ENCODE results near the gene SLC22A14. TPM values are rescaled to one million over a fixed set of nuclear protein-coding genes. Genes with fewer than 3 reads are reported as not detected.

SLC22A14 gene
- total and polyA plus RNA-seq, 9 of the 15 experiments (the other 6 are each of a cell fraction or from before 2014, with no cell fraction given) = 0.03 to 0.07 TPM; not detected in 7

DNA sequence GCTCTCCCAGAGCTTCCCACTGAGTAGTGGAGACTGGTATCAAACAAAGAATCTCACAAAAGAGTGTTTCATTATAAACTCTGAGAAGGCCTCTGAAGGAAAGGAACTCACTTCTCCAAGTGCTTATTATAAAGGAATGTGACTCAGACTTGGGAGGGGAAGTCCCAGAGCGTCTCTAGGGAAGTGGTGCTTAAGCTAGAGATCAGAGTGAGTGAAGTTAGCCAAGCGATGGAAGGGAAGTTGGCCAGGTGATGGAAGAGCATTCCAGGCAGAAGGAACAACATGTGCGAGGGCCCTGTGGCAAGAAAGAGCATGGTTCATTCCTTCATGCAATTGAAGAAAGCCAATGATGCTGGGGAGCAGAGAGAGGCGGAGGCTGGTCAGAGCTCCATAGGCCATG lies 66.8 kb downstream of the SLC22A14 start:
- H3K4me1 ChIP-seq (replicated peaks in 1 of 2; ENCODE audit: control insufficient read depth in 2 of 2, insufficient read depth in 2 of 2, low read length in 2 of 2) = peaks cover 18 to 27% of the 10 kb centered on the region in 2 experiments; a peak in 4 of 5 replicates
- no peaks in the 10 kb centered on the region for H4K20me1 ChIP-seq (replicated peaks; ENCODE audit: control insufficient read depth, insufficient read depth, low read length)
- 0 out of 2 replicates have a peak, but pooled peaks have one; percentile 4 for TF ChIP-seq JUN (IDR thresholded peaks at IDR 0.05; ENCODE audit: borderline replicate concordance, low read depth, low read length)
- TF ChIP-seq JUN (CRISPR knock-in tag; IDR thresholded peaks at IDR 0.05; ENCODE audit: borderline replicate concordance) = no peak
- TF ChIP-seq PCBP1 (IDR thresholded peaks at IDR 0.05; ENCODE audit: low read depth, low read length, poor library complexity, severe bottlenecking) = no peak
- TF ChIP-seq SPI1 (IDR thresholded peaks at IDR 0.05; ENCODE audit: borderline replicate concordance, low read depth, low read length) = peak; percentile 72; the same call in 1 of the 2 replicates
- TF ChIP-seq ZNF140 (CRISPR knock-in tag; IDR thresholded peaks at IDR 0.05) = no peak
- no peak for TF ChIP-seq PPARD (CRISPR knock-in tag; IDR thresholded peaks at IDR 0.05)
- no peak for TF ChIP-seq NR1H2 (CRISPR knock-in tag; IDR thresholded peaks at IDR 0.05)
- no peak for TF ChIP-seq MEF2D (tag; conservative IDR thresholded peaks at IDR 0.05; ENCODE audit: low read depth)
- BruUV-seq (replicated peaks) = no TSS peak
- in situ Hi-C loops (cut with MboI) (loop anchor here (10.0 kb wide), 1 partner anchor 214 kb away; the partner anchor contains the start of genes ACAA1 and MYD88), intact Hi-C loops (cut with micrococcal nuclease) (loop anchor here (5.0 kb wide), 3 partner anchors 103 to 232 kb away; partner anchors contain the start of genes ACAA1, ACVR2B and MYD88)
- H3K27me3 ChIP-seq (ENCODE audit: control insufficient read depth in 2 of 2, insufficient read depth in 2 of 2, low read length in 2 of 2) = no peaks in the 10 kb centered on the region
- FAIRE-seq (no peak), ATAC-seq (no peak), DNase-seq (ENCODE audit: extremely low read depth in 1 of 4, low spot score in 3 of 4) (no peak)
- CTCF ChIA-PET (ENCODE audit: low intra/inter-chr PET ratio) = no interaction called here
- H3K36me3 ChIP-seq (ENCODE audit: control insufficient read depth, insufficient read depth, low read length) = peaks cover 51% of the 10 kb centered on the region
- no peak overlapping the region; the same call in 1 of the 2 replicates for H3K4me2 ChIP-seq (ENCODE audit: insufficient read depth, low read length)
- no peaks in the 10 kb centered on the region for H3K9me1 ChIP-seq (ENCODE audit: control insufficient read depth, insufficient read depth, low read length)
- H3K9me3 ChIP-seq (replicated peaks; ENCODE audit: control insufficient read depth, insufficient read depth, low read depth, low read length) = no peaks in the 10 kb centered on the region
- no peak overlapping the region for H2AFZ ChIP-seq (ENCODE audit: low read depth, low read length)
- no peak overlapping the region for H3K9ac ChIP-seq (ENCODE audit: insufficient read depth in 1 of 2, low read depth in 2 of 2, low read length in 2 of 2)
- H3K27ac ChIP-seq (ENCODE audit: extremely low read depth, low read depth, low read length) = no peak overlapping the region
- H3K4me3 ChIP-seq = no peak overlapping the region
- POLR2A ChIA-PET = interaction anchor here (0.6 to 1.0 kb wide), 3 partner anchors 12 to 59 kb away, joined by 3 to 4 read pairs (median 3); no protein-coding TSS in a partner anchor
- WGBS (ENCODE audit: insufficient coverage, low coverage, missing lambda C conversion rate) = 71% methylated on average over 4 of the region's 4 CpGs
- peaks cover 65% of the 10 kb centered on the region for H3K79me2 ChIP-seq (ENCODE audit: control insufficient read depth, insufficient read depth, low read length)

All from K562 (cell line).